ENCODE measurements around the gene TAF15.

Gene TAF15

GRCh38 chr17:35788477-35789368 lies 20.6 kb upstream of the TAF15 start:
- DNase-seq (ENCODE audit: low read depth) = no peak

- DNase-seq (ENCODE audit: low read depth) = no peak
These were observed 18.4 kb upstream of the TAF15 start for GRCh38 chr17:35790841-35791240.

GRCh38 chr17:35791681-35792350 lies 17.5 kb upstream of the TAF15 start:
- no peak for DNase-seq (ENCODE audit: low read depth)

GRCh38 chr17:35793257-35793656 lies 16.0 kb upstream of the TAF15 start:
- no peak for DNase-seq (ENCODE audit: low read depth)

- peak; percentile 10 for DNase-seq (ENCODE audit: low read depth)
These were observed 14.0 kb upstream of the TAF15 start, which contains the start of gene MMP28 for GRCh38 chr17:35795007-35795870. MMP28 (minus strand) TSS chr17:35795641; CDS start chr17:35795377, 264 bp downstream.

GRCh38 chr17:35795871-35796265 lies 13.4 kb upstream of the TAF15 start:
- no peak for DNase-seq (ENCODE audit: low read depth)

- DNase-seq (ENCODE audit: low read depth) = no peak
These were observed 12.3 kb upstream of the TAF15 start for GRCh38 chr17:35796942-35797341.

- no peak for DNase-seq (ENCODE audit: low read depth)
These were observed 11.9 kb upstream of the TAF15 start for GRCh38 chr17:35797370-35797769.

- no peak for DNase-seq (ENCODE audit: low read depth)
These were observed 11.4 kb upstream of the TAF15 start for GRCh38 chr17:35797918-35798317.

GRCh38 chr17:35799942-35800341 lies 9.3 kb upstream of the TAF15 start:
- no peak for DNase-seq (ENCODE audit: low read depth)

GRCh38 chr17:35801583-35802224 lies 7.6 kb upstream of the TAF15 start:
- DNase-seq (ENCODE audit: low read depth) = no peak

GRCh38 chr17:35804658-35805192 lies 4.6 kb upstream of the TAF15 start:
- DNase-seq (ENCODE audit: low read depth) = no peak

GRCh38 chr17:35807371-35808144 lies 1.7 kb upstream of the TAF15 start:
- DNase-seq (ENCODE audit: low read depth) = no peak

- no peak for DNase-seq (ENCODE audit: low read depth)
These were observed 883 bp upstream of the TAF15 start for GRCh38 chr17:35808240-35808961.

GRCh38 chr17:35809855-35810461 lies 674 bp downstream of the TAF15 start:
- DNase-seq (ENCODE audit: low read depth) = no peak

GRCh38 chr17:35811759-35812158 lies 2.5 kb downstream of the TAF15 start:
- no peak for DNase-seq (ENCODE audit: low read depth)

- DNase-seq (ENCODE audit: low read depth) = no peak
These were observed 3.2 kb downstream of the TAF15 start for GRCh38 chr17:35812456-35812855.

- no peak for DNase-seq (ENCODE audit: low read depth)
These were observed 7.4 kb downstream of the TAF15 start for GRCh38 chr17:35816723-35817122.

- DNase-seq (ENCODE audit: low read depth) = no peak
These were observed 7.9 kb downstream of the TAF15 start for GRCh38 chr17:35817196-35817595.

GRCh38 chr17:35819455-35819854 lies 10.2 kb downstream of the TAF15 start:
- DNase-seq (ENCODE audit: low read depth) = no peak
